ENCODE measurements around the gene AKAP12.

DNA sequence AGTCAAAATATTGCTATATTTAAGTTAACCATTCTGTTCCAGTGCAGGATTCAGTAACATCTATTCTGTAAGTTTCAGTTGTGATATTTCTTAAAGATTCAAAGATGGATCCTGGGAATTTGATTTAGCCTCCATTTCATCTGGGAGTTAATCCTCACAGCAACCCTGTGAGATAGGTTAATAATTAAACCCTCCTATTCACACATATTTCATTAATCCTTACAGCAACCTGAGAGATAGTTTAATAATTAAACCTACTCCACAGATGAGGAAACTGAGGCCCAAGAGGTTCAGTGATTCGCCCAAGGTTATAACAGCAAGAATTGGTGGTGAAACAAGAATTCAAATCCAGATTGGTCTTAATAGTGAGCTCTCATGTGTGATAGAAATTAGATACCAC, 162.5 kb downstream of the AKAP12 start:
- TF ChIP-seq, protein P1, sequence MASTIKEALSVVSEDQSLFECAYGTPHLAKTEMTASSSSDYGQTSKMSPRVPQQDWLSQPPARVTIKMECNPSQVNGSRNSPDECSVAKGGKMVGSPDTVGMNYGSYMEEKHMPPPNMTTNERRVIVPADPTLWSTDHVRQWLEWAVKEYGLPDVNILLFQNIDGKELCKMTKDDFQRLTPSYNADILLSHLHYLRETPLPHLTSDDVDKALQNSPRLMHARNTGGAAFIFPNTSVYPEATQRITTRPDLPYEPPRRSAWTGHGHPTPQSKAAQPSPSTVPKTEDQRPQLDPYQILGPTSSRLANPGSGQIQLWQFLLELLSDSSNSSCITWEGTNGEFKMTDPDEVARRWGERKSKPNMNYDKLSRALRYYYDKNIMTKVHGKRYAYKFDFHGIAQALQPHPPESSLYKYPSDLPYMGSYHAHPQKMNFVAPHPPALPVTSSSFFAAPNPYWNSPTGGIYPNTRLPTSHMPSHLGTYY (CRISPR knock-in tag; IDR thresholded peaks at IDR 0.05) = no peak
- no peak for TF ChIP-seq FOXP4 (CRISPR knock-in tag; IDR thresholded peaks at IDR 0.05)
- no peak for TF ChIP-seq ELF4 (CRISPR knock-in tag; IDR thresholded peaks at IDR 0.05; ENCODE audit: low read depth)

Measured in WTC11 (cell line).